Transverse colon (tissue), 4 donors: Measurements from ENCODE around the gene MRPL47.

Experiments
- CTCF ChIP-seq, 5 experiments: fragments of 200-600 bp in 3 of 5; fragments of 450-650 bp in 2 of 5; sonication (generic) in 3 of 5; IDR thresholded peaks; 1 replicate in 2 of 5; 2 replicates in 3 of 5; pipeline ENCODE4 v1.5.1; 2016 to 2017; ENCODE audit warnings: antibody characterized with exemption in 5 of 5, inconsistent platforms in 3 of 5, mild to moderate bottlenecking in 2 of 5, moderate library complexity in 1 of 5
- EP300 ChIP-seq: sonication (generic); formaldehyde crosslinking; IDR thresholded peaks from one replicate; pipeline ENCODE4 v1.6.1; 2017; ENCODE audit warnings: antibody characterized with exemption, low read depth
- POLR2A ChIP-seq: fragments of 450-650 bp; IDR thresholded peaks from one replicate; pipeline ENCODE4 v1.6.1; 2016; ENCODE audit warnings: antibody characterized with exemption, mild to moderate bottlenecking, moderate library complexity
- POLR2AphosphoS5 ChIP-seq, 3 donors: sonication (generic); formaldehyde crosslinking; IDR thresholded peaks; one replicate each; pipeline ENCODE4 v1.6.1; 2016; ENCODE audit warnings: antibody characterized with exemption in 3 of 3

GRCh38 chr3:179606534-179607085 lies 2.2 kb upstream of the MRPL47 start:
- TF ChIP-seq CTCF (IDR thresholded peaks at IDR 0.05) = no peak
- no peak for TF ChIP-seq POLR2AphosphoS5 (IDR thresholded peaks at IDR 0.05)
- TF ChIP-seq POLR2A = no peak
- no peak for TF ChIP-seq EP300
